ENCODE measurements around the gene TFAP2D. TPM values are rescaled to one million over a fixed set of nuclear protein-coding genes. Genes with fewer than 3 reads are reported as not detected.

TFAP2D gene
- total and polyA plus RNA-seq, 2 donors: 0.07 TPM; not detected in 1

GRCh38 chr6:50819904-50820868 is 106.9 kb downstream of the TFAP2D start:
- WGBS: 5% methylated on average over 58 of the region's 58 CpGs
- H3K27ac ChIP-seq (ENCODE audit: low read depth in 1 of 2, low read length in 1 of 2): no peak overlapping the region

DNA sequence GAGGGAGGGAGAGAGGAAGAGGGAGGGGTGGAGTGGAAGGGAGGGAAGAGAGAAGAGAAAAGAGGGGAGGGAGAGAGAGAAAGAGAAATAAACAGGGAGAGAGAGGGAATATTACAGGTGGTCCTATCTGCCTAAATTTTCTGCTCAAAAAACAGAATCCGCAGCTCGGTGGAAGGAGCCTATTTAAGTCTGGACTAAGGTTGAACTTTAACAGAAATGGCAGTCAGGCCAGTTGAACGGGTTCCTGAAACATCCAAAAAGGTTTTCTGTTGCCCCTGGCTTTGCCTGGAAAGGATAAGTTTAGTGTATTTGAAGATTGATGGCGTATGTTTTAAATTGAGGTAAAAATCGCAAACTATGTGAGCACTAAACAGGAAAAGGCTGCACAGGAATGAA is 107.5 kb downstream of the TFAP2D start:
- 15% methylated on average over 5 of the region's 5 CpGs for whole genome bisulfite sequencing
- no peak overlapping the region for H3K4me3 ChIP-seq (ENCODE audit: low read length in 2 of 2)
- peaks cover 57 to 92% of the 10 kb centered on the region in 2 donors for H3K27me3 ChIP-seq (ENCODE audit: control insufficient read depth in 2 of 2, insufficient read depth in 1 of 2, low read length in 1 of 2)

More at GRCh38 chr6:50819904-50820868, 106.9 kb downstream of the TFAP2D start:
- Histone ChIP-seq H3K4me3 (ENCODE audit: low read length in 2 of 2) (no peak overlapping the region), H3K36me3 (ENCODE audit: control insufficient read depth in 2 of 2, insufficient read depth in 2 of 2, low read length in 1 of 2) (no peaks in the 10 kb centered on the region), H3K27me3 (ENCODE audit: control insufficient read depth in 2 of 2, insufficient read depth in 1 of 2, low read length in 1 of 2) (peaks cover 54 to 89% of the 10 kb centered on the region in 2 donors), H3K9me3 (ENCODE audit: control insufficient read depth in 2 of 2, insufficient read depth in 1 of 2, low read length in 1 of 2) (no peaks in the 10 kb centered on the region), H3K4me1 (ENCODE audit: control insufficient read depth in 2 of 2, insufficient read depth in 2 of 2, low read length in 2 of 2) (no peaks in the 10 kb centered on the region)
- DNase-seq (ENCODE audit: low read depth in 6 of 9, low spot score in 9 of 9): no peak

DNA sequence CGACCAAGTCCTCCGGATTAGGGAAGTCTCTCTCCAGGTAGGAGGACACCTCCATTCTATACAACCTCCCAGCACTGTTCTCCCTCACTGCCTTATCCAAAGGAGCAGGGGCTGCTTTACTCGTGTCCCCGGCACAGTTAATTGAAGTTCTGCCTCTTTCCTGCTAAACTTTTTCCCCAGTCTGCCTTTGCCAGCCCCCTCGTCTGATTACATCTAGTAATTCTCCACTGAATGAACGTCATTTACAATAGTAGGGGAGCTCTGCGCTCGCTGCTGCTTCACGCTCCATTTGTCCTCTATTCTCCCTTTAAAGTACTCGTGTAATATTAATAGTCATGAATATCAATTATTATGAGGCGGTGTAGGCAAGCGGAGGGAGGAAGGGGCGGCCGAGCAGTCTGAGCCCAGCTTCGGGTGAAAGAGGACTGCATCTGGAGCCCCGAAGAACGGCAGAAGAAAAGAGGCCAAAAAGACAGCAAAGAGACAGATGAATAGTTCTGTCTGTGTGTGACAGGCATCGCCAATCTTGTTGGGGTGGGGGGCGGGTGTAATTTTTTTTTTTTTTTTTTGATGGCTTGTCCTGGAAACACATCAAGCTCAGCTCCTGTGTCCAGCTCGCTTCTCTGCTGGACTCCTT is 108.2 kb downstream of the TFAP2D start:
- Histone ChIP-seq H3K9me3 (ENCODE audit: control insufficient read depth in 2 of 2, insufficient read depth in 1 of 2, low read length in 1 of 2) (no peaks in the 10 kb centered on the region), H3K27me3 (ENCODE audit: control insufficient read depth in 2 of 2, insufficient read depth in 1 of 2, low read length in 1 of 2) (peaks cover 61 to 99% of the 10 kb centered on the region in 2 donors), H3K4me1 (ENCODE audit: control insufficient read depth in 2 of 2, insufficient read depth in 2 of 2, low read length in 2 of 2) (no peaks in the 10 kb centered on the region), H3K36me3 (ENCODE audit: control insufficient read depth in 2 of 2, insufficient read depth in 2 of 2, low read length in 1 of 2) (no peaks in the 10 kb centered on the region), H3K27ac (ENCODE audit: low read depth in 1 of 2, low read length in 1 of 2) (no peak overlapping the region), H3K4me3 (ENCODE audit: low read length in 2 of 2) (no peak overlapping the region)
- DNase-seq (ENCODE audit: low read depth in 6 of 9, low spot score in 9 of 9): no peak
- WGBS: 7% methylated on average over 20 of the region's 20 CpGs

More for the DNA sequence above, 107.5 kb downstream of the TFAP2D start:
- Histone ChIP-seq H3K27ac (ENCODE audit: low read depth in 1 of 2, low read length in 1 of 2) (no peak overlapping the region), H3K9me3 (ENCODE audit: control insufficient read depth in 2 of 2, insufficient read depth in 1 of 2, low read length in 1 of 2) (no peaks in the 10 kb centered on the region), H3K36me3 (ENCODE audit: control insufficient read depth in 2 of 2, insufficient read depth in 2 of 2, low read length in 1 of 2) (no peaks in the 10 kb centered on the region), H3K4me1 (ENCODE audit: control insufficient read depth in 2 of 2, insufficient read depth in 2 of 2, low read length in 2 of 2) (no peaks in the 10 kb centered on the region)
- no peak for DNase-seq (ENCODE audit: low read depth in 6 of 9, low spot score in 9 of 9)

DNA sequence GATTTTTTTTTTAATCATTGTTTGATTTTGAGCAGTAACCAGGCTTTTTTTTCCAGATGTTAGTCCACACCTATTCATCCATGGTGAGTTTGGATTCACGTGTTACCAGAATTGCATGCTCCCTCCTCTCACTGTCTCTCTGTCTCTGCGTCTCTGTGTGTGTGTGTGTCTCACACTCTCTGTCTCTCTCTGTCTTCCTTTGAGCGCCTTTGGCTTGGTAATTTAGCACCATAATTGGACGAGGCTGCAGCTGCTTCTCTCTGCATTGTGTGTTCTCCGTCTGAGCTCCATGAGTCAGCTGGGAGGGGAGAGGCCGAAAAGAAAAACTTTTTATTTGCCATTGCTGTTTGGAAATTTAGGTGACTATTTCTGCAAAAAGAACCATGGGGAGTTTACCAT is 108.8 kb downstream of the TFAP2D start:
- Histone ChIP-seq H3K9me3 (ENCODE audit: control insufficient read depth in 2 of 2, insufficient read depth in 1 of 2, low read length in 1 of 2) (no peaks in the 10 kb centered on the region), H3K27me3 (ENCODE audit: control insufficient read depth in 2 of 2, insufficient read depth in 1 of 2, low read length in 1 of 2) (peaks cover 62 to 99% of the 10 kb centered on the region in 2 donors), H3K4me3 (ENCODE audit: low read length in 2 of 2) (no peak overlapping the region), H3K36me3 (ENCODE audit: control insufficient read depth in 2 of 2, insufficient read depth in 2 of 2, low read length in 1 of 2) (no peaks in the 10 kb centered on the region), H3K27ac (ENCODE audit: low read depth in 1 of 2, low read length in 1 of 2) (no peak overlapping the region), H3K4me1 (ENCODE audit: control insufficient read depth in 2 of 2, insufficient read depth in 2 of 2, low read length in 2 of 2) (no peaks in the 10 kb centered on the region)
- WGBS: 7% methylated on average over 6 of the region's 6 CpGs
- DNase-seq (ENCODE audit: low read depth in 6 of 9, low spot score in 9 of 9): no peak

Other genes with a start within 250 kb of the TFAP2D start
- gene TFAP2B, start 105.3 kb downstream of the TFAP2D start, total RNA-seq: 0.05 TPM
- 0.18 TPM for gene TFAP2B, start 105.3 kb downstream of the TFAP2D start, polyA plus RNA-seq

Data from thymus (tissue), 11 donors.